Measurements from ENCODE around the gene ENOX1. TPM values are rescaled to one million over a fixed set of nuclear protein-coding genes. Genes with fewer than 3 reads are reported as not detected.

The ENOX1 gene
- polyA plus RNA-seq, 3 donors: 0.04 TPM; not detected in 2

- Histone ChIP-seq H3K4me1 (ENCODE audit: control insufficient read depth in 1 of 2, insufficient read depth in 2 of 2, low read length in 2 of 2) (no peaks in the 10 kb centered on the region), H2AFZ (ENCODE audit: insufficient read depth, low read depth, low read length, poor library complexity, severe bottlenecking) (no peak overlapping the region), H3K4me2 (replicated peaks; ENCODE audit: extremely low read depth, low read length, poor library complexity, severe bottlenecking) (no peak overlapping the region), H4K20me1 (ENCODE audit: insufficient read depth, low read length) (no peaks in the 10 kb centered on the region), H3K36me3 (replicated peaks in 1 of 2; ENCODE audit: control insufficient read depth in 1 of 2, insufficient read depth in 2 of 2, low read length in 2 of 2) (no peaks in the 10 kb centered on the region), H3K27me3 (ENCODE audit: control insufficient read depth in 2 of 2, insufficient read depth in 2 of 2, low read length in 2 of 2) (no peaks in the 10 kb centered on the region), H3K9ac (ENCODE audit: insufficient read depth, low read length, poor library complexity, severe bottlenecking) (no peak overlapping the region), H3K27ac (ENCODE audit: low read depth in 1 of 2, low read length in 2 of 2) (no peak overlapping the region), H3K79me2 (ENCODE audit: insufficient read depth, low read length) (no peaks in the 10 kb centered on the region), H3K4me3 (replicated peaks in 1 of 3; ENCODE audit: low read depth in 2 of 3, low read length in 3 of 3) (no peak overlapping the region), H3K9me3 (replicated peaks in 1 of 2; ENCODE audit: control insufficient read depth in 1 of 2, insufficient read depth in 1 of 2, low read length in 2 of 2) (no peaks in the 10 kb centered on the region)
- no peak for TF ChIP-seq CTCF (IDR thresholded peaks at IDR 0.05)
- intact Hi-C loops (cut with micrococcal nuclease): no loop called here
- WGBS (ENCODE audit: insufficient coverage): 30% methylated on average over 2 of the region's 4 CpGs
- DNase-seq: no peak
- Mint-ChIP-seq H3K27me3 (ENCODE audit: low read depth in 3 of 3) (peaks cover 2 to 5% (median 2%) of the 10 kb centered on the region in 3 donors), H3K9me3 (no peaks in the 10 kb centered on the region), H3K4me3 (no peak overlapping the region), H3K27ac (no peak overlapping the region), H3K4me1 (peaks cover 25% of the 10 kb centered on the region), H3K36me3 (no peaks in the 10 kb centered on the region)
Measured at GRCh38 chr13:43346427-43346826, 440.3 kb downstream of the ENOX1 start.

- Histone ChIP-seq H3K27ac (ENCODE audit: low read depth in 1 of 2, low read length in 2 of 2) (no peak overlapping the region), H3K9ac (ENCODE audit: insufficient read depth, low read length, poor library complexity, severe bottlenecking) (no peak overlapping the region), H3K27me3 (ENCODE audit: control insufficient read depth in 2 of 2, insufficient read depth in 2 of 2, low read length in 2 of 2) (no peaks in the 10 kb centered on the region), H3K4me3 (replicated peaks in 1 of 3; ENCODE audit: low read depth in 2 of 3, low read length in 3 of 3) (no peak overlapping the region), H3K4me1 (ENCODE audit: control insufficient read depth in 1 of 2, insufficient read depth in 2 of 2, low read length in 2 of 2) (no peaks in the 10 kb centered on the region), H3K4me2 (replicated peaks; ENCODE audit: extremely low read depth, low read length, poor library complexity, severe bottlenecking) (no peak overlapping the region), H2AFZ (ENCODE audit: insufficient read depth, low read depth, low read length, poor library complexity, severe bottlenecking) (no peak overlapping the region), H3K9me3 (replicated peaks in 1 of 2; ENCODE audit: control insufficient read depth in 1 of 2, insufficient read depth in 1 of 2, low read length in 2 of 2) (no peaks in the 10 kb centered on the region), H3K79me2 (ENCODE audit: insufficient read depth, low read length) (no peaks in the 10 kb centered on the region), H4K20me1 (ENCODE audit: insufficient read depth, low read length) (no peaks in the 10 kb centered on the region), H3K36me3 (replicated peaks in 1 of 2; ENCODE audit: control insufficient read depth in 1 of 2, insufficient read depth in 2 of 2, low read length in 2 of 2) (no peaks in the 10 kb centered on the region)
- no peaks in the 10 kb centered on the region for H3K9me3 Mint-ChIP-seq
- H3K27me3 Mint-ChIP-seq (ENCODE audit: low read depth in 3 of 3): peaks cover 0 to 5% (median 2%) of the 10 kb centered on the region in 3 donors
- no peaks in the 10 kb centered on the region for H3K36me3 Mint-ChIP-seq
- no peak overlapping the region for H3K27ac Mint-ChIP-seq
- no peak overlapping the region for H3K4me3 Mint-ChIP-seq
- intact Hi-C loops (cut with micrococcal nuclease): no loop called here
- no peak for DNase-seq
- peaks cover 28% of the 10 kb centered on the region for H3K4me1 Mint-ChIP-seq
- no CpG with 5 or more reads among the region's 2 CpGs for WGBS (ENCODE audit: insufficient coverage)
- TF ChIP-seq CTCF (IDR thresholded peaks at IDR 0.05): no peak
Measured at GRCh38 chr13:43343645-43344044, 443.1 kb downstream of the ENOX1 start.
